Activated naive CD8-positive, alpha-beta T cell treated with anti-CD3 and anti-CD28 coated beads for 36 hours (primary cell): ENCODE measurements around the gene ATG9A. TPM values are rescaled to one million over a fixed set of nuclear protein-coding genes. Genes with fewer than 3 reads are reported as not detected.

Experiments
- DNase-seq: peaks from one replicate; pipeline ENCODE4 v3.0.0; 2021
- H3K27ac Mint-ChIP-seq: one replicate; pipeline ENCODE4 v1.8.0; 2022; ENCODE audit warnings: mild to moderate bottlenecking, moderate library complexity, mixed read lengths
- H3K27me3 Mint-ChIP-seq: one replicate; pipeline ENCODE4 v1.8.0; 2022; ENCODE audit warnings: mild to moderate bottlenecking, mixed read lengths
- H3K36me3 Mint-ChIP-seq: one replicate; pipeline ENCODE4 v1.8.0; 2021; ENCODE audit warnings: mild to moderate bottlenecking, mixed read lengths
- H3K4me1 Mint-ChIP-seq: one replicate; pipeline ENCODE4 v1.8.0; 2021; ENCODE audit warnings: mixed read lengths
- H3K4me3 Mint-ChIP-seq: one replicate; pipeline ENCODE4 v1.8.0; 2022; ENCODE audit warnings: mild to moderate bottlenecking, moderate library complexity, mixed read lengths
- H3K9me3 Mint-ChIP-seq: one replicate; pipeline ENCODE4 v1.8.0; 2022; ENCODE audit warnings: mixed read lengths
- total RNA-seq, 2 experiments: library from RNA; stranded (reverse); gene quantifications; one replicate each; pipeline ENCODE4 v1.2.3, GENCODE V29; 2021

ATG9A gene, protein sequence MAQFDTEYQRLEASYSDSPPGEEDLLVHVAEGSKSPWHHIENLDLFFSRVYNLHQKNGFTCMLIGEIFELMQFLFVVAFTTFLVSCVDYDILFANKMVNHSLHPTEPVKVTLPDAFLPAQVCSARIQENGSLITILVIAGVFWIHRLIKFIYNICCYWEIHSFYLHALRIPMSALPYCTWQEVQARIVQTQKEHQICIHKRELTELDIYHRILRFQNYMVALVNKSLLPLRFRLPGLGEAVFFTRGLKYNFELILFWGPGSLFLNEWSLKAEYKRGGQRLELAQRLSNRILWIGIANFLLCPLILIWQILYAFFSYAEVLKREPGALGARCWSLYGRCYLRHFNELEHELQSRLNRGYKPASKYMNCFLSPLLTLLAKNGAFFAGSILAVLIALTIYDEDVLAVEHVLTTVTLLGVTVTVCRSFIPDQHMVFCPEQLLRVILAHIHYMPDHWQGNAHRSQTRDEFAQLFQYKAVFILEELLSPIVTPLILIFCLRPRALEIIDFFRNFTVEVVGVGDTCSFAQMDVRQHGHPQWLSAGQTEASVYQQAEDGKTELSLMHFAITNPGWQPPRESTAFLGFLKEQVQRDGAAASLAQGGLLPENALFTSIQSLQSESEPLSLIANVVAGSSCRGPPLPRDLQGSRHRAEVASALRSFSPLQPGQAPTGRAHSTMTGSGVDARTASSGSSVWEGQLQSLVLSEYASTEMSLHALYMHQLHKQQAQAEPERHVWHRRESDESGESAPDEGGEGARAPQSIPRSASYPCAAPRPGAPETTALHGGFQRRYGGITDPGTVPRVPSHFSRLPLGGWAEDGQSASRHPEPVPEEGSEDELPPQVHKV
- 10 to 100 TPM; 47.1 to 55.0 TPM for total RNA-seq

DNA sequence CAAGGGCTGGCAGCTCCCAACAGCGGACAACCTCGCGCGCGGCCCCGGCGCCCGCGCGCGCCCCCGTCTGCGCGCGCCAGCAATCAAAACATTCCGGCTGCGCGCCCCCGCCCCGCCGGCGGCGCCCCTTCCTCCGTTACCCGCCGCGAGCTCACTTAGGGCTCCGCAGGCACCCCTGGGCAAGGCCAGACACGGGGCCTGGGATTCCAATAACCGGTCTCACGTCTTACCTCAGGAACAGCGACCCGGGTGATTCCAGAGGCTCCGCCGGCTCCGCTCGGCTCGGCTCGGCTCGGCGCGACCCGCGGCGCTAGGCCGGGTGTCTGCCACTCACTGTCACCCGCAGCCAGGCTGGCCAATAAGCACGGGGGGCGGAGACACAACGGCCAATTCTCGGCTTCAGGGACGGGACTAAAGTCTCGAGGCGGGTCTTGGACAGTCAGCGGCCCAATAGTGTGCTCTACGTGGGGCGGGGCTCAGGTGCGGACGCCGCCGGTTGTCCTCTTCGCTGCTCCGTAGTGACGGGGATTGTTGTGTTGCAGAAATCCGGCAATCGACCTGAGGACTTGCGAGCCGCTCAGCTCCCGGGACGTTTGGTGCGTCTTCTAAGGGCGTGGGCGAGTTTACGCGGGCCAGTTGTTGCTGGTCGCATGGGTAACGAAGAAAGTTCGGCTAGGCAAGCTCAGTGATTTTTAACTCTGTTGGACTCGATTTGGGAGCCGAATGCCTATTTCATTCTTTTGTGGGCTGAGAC is at the start of gene ATG9A, which contains the start of gene ANKZF1:
Gene ATG9A, minus strand, starts transcription at position 332 of the 754 bp plus-strand sequence. CDS start 1,612 bp downstream, outside the sequence.
Gene ANKZF1, plus strand, starts transcription at position 502 of the 754 bp plus-strand sequence. CDS start 452 bp downstream, outside the sequence.
- H3K27me3 Mint-ChIP-seq = no peaks in the 10 kb centered on the region
- peaks cover 58% of the 10 kb centered on the region for H3K36me3 Mint-ChIP-seq
- no peaks in the 10 kb centered on the region for H3K9me3 Mint-ChIP-seq
- peak within 1 kb of the TSS; percentile 98 for H3K4me3 Mint-ChIP-seq
- peaks cover 36% of the 10 kb centered on the region for H3K4me1 Mint-ChIP-seq
- DNase-seq = peak; percentile 99
- H3K27ac Mint-ChIP-seq = peak within 1 kb of the TSS; percentile 100

DNA sequence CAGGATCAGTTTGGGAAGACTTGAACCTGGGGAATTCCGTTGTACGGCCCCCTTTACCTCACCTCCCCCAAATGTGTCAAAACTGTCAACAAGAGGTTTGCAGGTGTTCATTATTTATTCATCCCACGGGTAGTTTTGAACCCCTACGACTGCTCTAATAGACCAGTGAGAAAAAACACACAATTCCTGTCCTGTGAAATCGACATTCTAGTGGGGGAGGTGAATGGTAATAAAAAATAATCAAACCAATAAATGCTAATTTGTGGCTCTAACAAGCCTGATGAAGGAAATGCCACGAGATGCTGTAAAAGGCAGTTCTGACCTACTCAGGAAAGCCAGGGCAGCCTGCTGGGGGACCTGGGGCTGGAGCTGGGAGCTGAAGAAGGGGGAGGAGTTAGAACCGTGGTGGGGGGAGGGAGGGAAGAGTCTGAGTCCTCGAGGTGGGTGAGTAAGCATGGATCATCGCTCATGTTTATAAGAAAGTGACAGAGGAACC is 49.3 kb upstream of the ATG9A start:
- H3K9me3 Mint-ChIP-seq = no peaks in the 10 kb centered on the region
- H3K4me1 Mint-ChIP-seq = peaks cover 43% of the 10 kb centered on the region
- H3K27ac Mint-ChIP-seq = peak overlapping the region; percentile 92
- no peak for DNase-seq
- peaks cover 15% of the 10 kb centered on the region for H3K36me3 Mint-ChIP-seq
- peak overlapping the region; percentile 78 for H3K4me3 Mint-ChIP-seq
- no peaks in the 10 kb centered on the region for H3K27me3 Mint-ChIP-seq

DNA sequence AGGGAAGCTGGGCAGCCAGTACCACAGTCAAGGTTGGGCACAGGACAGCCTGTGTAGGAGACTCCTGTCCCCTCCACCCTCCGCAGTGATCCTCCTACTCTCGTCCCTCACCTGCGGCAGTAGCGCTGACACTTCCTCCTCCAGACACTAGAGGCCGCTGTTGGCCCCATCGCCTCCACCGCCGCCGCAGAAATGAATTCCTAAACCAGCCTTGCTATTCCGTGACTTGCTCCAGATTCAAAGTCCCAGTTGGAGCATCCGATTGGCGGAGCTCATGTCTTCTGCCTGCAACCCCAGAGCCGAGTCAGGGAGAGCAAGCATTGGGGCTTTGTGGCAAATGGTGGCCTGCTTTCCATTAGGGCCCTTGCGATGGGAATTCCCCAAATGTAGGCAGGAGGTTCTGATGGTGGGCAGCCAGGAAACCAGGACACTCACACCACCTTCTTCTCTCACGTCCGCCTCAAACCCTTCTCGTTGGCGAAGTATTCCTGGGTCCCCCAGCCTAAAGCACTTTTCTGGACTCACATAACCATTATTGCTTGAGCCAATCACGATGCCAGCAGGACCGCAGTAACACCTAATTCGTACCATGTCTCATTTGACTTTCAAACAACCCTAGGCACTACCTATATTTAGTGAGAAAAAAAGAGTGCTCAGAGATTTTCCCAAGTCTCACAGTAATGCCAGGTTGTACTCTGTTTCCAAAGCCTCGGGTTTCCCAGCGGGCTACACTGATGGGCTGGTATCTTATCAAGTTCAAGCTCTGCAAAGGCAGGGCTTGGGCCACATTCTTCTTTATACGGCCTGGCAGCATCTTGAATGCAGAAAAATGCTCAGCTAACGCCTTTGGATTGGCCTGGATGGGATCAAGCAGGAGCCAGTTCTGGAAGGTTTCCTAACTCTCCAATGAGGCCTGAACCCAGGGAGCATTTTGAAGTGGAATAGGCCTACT is 48.5 kb upstream of the ATG9A start:
- H3K4me3 Mint-ChIP-seq = peak overlapping the region; percentile 78
- peaks cover 43% of the 10 kb centered on the region for H3K4me1 Mint-ChIP-seq
- peaks cover 12% of the 10 kb centered on the region for H3K36me3 Mint-ChIP-seq
- H3K27ac Mint-ChIP-seq = peak overlapping the region; percentile 92
- H3K27me3 Mint-ChIP-seq = no peaks in the 10 kb centered on the region
- no peaks in the 10 kb centered on the region for H3K9me3 Mint-ChIP-seq
- peak; percentile 74 for DNase-seq

DNA sequence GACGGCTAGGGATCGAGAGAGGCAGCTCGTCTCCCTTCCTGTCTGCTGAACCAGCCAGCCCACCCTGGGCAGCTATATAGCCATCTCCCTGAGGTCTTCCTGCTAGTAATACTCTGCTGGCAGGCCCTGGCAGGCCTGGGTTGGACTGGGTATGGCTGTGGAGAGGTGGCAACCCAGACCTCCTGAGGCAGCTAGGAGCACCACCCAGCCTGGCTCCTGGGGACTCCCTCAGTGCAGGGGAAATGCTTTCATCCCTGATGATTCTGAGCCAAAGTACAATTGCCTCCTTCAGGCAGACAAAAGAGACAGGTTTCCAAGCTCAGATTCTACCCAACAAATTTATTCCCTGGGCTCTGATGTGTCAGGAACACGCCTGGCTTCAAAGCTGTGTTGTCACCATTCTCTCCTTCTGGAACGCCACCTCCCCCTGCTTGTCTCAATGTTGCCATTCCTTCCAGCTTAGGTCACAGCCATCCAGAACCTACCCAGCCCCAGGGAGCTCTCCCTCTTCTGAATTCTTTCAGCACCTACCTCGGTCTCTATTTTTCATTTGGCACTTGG is 45.0 kb upstream of the ATG9A start:
- no peak for DNase-seq
- H3K36me3 Mint-ChIP-seq = no peaks in the 10 kb centered on the region
- H3K27ac Mint-ChIP-seq = no peak overlapping the region
- peaks cover 19% of the 10 kb centered on the region for H3K4me1 Mint-ChIP-seq
- H3K9me3 Mint-ChIP-seq = no peaks in the 10 kb centered on the region
- no peak overlapping the region for H3K4me3 Mint-ChIP-seq
- H3K27me3 Mint-ChIP-seq = no peaks in the 10 kb centered on the region

DNA sequence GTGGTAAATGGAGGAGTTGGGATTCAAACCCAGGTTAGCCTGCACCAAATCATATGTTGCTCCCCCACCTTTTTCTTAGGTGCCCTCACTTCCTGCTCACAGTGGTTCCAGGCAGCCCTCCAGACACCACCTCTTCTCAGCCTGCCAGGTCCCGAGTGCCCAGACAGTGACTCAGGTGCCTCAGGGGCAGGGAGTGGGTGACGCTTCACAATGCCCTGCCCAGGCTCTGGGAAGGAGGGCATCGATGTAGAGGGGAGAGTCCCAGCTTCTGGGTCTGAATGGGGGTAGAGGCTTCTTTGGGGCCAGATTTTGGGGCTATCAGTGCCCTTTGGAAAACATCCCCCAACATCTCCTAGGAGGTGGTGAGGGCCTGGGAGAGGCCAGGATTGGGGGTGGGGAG is 44.5 kb upstream of the ATG9A start:
- H3K27ac Mint-ChIP-seq = no peak overlapping the region
- H3K36me3 Mint-ChIP-seq = no peaks in the 10 kb centered on the region
- H3K9me3 Mint-ChIP-seq = no peaks in the 10 kb centered on the region
- no peak overlapping the region for H3K4me3 Mint-ChIP-seq
- peaks cover 19% of the 10 kb centered on the region for H3K4me1 Mint-ChIP-seq
- no peak for DNase-seq
- no peaks in the 10 kb centered on the region for H3K27me3 Mint-ChIP-seq

DNA sequence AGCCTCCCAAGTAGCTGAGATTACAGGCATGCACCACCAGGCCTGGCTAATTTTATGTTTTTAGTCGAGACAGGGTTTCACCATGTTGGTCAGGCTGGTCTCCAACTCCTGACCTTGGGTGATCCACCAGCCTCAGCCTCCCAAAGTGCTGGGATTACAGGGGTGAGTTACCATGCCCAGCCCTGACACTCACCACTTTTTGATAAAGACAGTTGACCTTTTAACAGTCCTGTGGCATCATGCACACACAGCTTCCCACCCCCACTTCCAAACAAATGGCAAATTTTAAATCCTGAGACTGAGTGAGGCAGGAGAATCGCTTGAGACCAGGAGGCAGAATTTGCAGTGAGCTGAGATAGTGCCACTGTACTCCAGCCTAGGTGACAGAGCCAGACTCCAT is 43.6 kb upstream of the ATG9A start:
- Mint-ChIP-seq H3K27me3 (no peaks in the 10 kb centered on the region), H3K27ac (no peak overlapping the region), H3K36me3 (no peaks in the 10 kb centered on the region), H3K9me3 (no peaks in the 10 kb centered on the region), H3K4me3 (no peak overlapping the region), H3K4me1 (peaks cover 9% of the 10 kb centered on the region)
- no peak for DNase-seq

DNA sequence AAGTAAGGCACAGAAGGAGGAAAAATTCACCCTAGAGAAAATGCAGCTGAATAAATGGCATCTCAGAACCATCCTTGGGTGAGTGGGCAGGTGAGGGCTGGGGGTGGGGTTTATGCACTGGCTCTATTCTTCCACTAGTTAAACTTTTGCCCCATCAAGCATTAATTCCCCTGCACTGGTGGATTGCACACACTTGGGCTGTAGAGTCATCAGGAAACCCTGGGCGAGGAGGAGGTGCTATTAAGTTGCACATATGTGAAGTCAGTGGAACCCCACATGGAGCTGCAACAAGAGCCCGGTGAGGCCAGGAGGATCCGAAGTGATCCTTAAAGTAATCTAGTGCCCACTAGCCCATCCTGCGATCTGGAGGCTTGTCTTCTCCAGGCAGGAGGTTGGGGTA is 42.9 kb upstream of the ATG9A start:
- no peak overlapping the region for H3K27ac Mint-ChIP-seq
- H3K4me1 Mint-ChIP-seq = peaks cover 3% of the 10 kb centered on the region
- H3K9me3 Mint-ChIP-seq = no peaks in the 10 kb centered on the region
- H3K4me3 Mint-ChIP-seq = no peak overlapping the region
- H3K27me3 Mint-ChIP-seq = no peaks in the 10 kb centered on the region
- no peaks in the 10 kb centered on the region for H3K36me3 Mint-ChIP-seq
- no peak for DNase-seq

DNA sequence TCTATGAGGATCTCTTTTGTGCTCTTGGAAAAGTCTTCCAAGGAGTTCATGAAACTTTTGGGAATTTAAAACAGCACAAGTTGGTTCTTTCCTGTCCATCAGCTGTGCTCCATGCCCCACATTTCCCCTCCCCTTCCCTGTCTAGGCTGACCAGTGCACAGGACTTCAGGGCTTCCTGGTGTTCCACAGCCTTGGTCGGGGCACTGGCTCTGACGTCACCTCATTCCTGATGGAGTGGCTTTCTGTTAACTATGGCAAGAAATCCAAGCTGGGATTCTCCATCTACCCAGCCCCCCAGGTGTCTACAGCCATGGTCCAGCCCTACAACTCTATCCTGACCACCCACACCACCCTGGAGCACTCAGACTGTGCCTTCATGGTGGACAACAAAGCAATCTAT is 41.6 kb upstream of the ATG9A start:
- H3K36me3 Mint-ChIP-seq = no peaks in the 10 kb centered on the region
- no peaks in the 10 kb centered on the region for H3K9me3 Mint-ChIP-seq
- no peak overlapping the region for H3K27ac Mint-ChIP-seq
- DNase-seq = no peak
- no peaks in the 10 kb centered on the region for H3K27me3 Mint-ChIP-seq
- H3K4me1 Mint-ChIP-seq = peaks cover 2% of the 10 kb centered on the region
- H3K4me3 Mint-ChIP-seq = no peak overlapping the region

DNA sequence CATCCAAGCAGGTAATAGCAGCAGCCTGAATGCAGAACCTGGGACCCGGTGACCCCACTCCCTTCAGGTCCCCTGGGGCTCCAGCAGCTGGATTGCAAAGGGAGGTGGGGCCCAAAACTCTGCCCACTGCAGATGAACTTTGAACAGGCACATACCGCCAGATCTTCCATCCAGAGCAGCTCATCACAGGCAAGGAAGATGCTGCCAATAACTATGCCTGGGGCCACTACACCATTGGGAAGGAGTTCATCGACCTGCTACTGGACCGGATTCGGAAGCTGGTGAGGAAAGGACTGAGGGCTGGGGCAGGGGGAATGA is 40.6 kb upstream of the ATG9A start:
- Mint-ChIP-seq H3K4me1 (peaks cover 2% of the 10 kb centered on the region), H3K4me3 (no peak overlapping the region), H3K9me3 (no peaks in the 10 kb centered on the region), H3K36me3 (no peaks in the 10 kb centered on the region), H3K27me3 (no peaks in the 10 kb centered on the region), H3K27ac (no peak overlapping the region)
- DNase-seq = no peak

DNA sequence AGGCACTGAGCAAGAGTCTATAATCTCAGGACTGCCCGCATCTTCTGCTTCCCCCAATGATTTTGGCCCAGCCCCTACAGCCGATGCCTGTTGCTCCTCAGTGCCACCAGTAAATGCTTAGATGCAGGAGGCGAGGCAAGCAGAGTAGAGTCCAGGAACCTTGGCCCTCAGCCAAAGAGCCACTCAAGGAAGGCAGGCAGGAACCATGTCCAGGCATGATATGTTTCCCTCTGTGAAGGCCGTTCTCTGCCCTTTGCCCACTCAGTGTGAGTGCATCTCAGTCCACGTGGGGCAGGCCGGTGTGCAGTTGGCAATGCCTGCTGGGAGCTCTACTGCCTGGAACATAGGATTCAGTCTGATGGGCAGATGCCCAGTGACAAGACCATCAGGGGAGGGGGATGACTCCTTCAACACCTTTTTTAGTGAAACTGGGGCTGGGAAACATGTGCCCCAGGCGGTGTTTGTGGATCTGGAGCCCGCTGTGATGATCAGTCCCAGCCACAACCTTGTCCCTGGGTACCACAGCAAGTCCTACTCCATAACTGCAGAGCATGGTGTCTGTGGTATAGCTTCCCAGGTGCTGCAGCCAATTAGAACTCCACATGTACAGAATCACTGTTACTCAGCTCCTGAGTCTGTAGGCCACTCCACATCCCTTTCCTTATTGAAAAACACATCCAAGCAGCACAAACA is 40.1 kb upstream of the ATG9A start:
- Mint-ChIP-seq H3K4me1 (peaks cover 2% of the 10 kb centered on the region), H3K27me3 (no peaks in the 10 kb centered on the region), H3K27ac (no peak overlapping the region), H3K4me3 (no peak overlapping the region), H3K36me3 (no peaks in the 10 kb centered on the region), H3K9me3 (no peaks in the 10 kb centered on the region)
- no peak for DNase-seq

DNA sequence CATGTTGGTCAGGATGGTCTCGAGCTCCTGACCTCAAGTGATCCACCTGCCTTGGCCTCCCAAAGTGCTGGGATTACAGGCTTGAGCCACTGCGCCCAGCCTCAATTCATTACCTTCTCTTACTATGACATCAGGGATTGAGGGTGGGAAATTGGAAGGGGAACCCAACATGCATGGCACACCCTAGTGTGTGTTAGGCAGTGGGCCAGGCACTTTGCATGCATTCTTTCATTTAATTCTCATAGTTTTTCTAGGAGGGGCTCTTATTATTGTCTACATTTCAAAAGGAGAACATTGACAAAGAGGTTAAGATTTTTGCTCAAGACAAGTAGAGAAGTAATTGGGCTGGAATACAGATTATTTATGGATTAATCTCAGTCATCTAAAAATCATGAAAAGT is 38.9 kb upstream of the ATG9A start:
- Mint-ChIP-seq H3K27me3 (no peaks in the 10 kb centered on the region), H3K36me3 (no peaks in the 10 kb centered on the region), H3K9me3 (no peaks in the 10 kb centered on the region), H3K27ac (no peak overlapping the region), H3K4me3 (no peak overlapping the region), H3K4me1 (peaks cover 2% of the 10 kb centered on the region)
- DNase-seq = no peak

DNA sequence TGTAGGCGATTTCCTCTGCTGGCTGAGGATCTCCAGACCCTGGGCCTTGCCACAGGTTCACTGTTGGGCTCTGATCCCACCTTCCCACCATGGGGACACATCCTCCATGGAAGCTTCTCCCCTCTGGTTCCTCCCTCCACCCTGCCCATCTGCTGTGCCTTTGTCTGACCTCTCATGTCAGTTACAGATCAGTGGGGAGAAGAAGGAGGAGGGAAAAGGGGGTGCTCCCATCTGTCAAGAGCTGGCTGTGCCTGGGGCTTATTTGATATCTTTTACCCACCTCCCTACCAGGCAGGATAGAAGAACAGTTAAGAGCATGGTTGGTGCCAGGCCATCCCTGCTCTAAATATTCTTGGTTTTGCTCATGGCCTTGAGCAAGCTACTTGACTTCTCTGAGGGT is 37.5 kb upstream of the ATG9A start:
- no peak for DNase-seq

DNA sequence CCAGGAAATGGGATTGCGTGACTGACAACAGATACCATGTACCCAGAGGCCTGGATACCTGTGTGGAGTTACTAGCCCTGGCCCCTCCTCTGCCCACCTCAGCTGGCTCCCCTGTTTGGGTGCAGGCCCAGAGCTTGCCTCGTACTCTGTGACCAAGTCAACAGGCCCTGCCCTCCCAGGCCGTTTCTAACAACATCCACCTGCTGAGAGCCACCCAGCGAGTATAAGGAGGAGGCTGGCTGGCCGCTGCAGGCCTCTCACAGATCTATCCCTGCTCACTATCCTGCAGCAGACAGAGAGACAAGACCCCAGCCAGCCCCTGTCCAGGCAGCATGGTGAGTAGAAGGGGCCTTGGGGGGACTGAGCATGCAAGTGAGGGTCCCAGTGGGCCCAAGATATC is 36.8 kb upstream of the ATG9A start:
- no peaks in the 10 kb centered on the region for H3K36me3 Mint-ChIP-seq
- peaks cover under 1% of the 10 kb centered on the region for H3K4me1 Mint-ChIP-seq
- H3K4me3 Mint-ChIP-seq = no peak overlapping the region

More for the DNA sequence above, 37.5 kb upstream of the ATG9A start:
- Mint-ChIP-seq H3K4me1 (no peaks in the 10 kb centered on the region), H3K9me3 (no peaks in the 10 kb centered on the region), H3K27me3 (no peaks in the 10 kb centered on the region), H3K4me3 (no peak overlapping the region), H3K27ac (no peak overlapping the region), H3K36me3 (no peaks in the 10 kb centered on the region)

More for the DNA sequence above, 36.8 kb upstream of the ATG9A start:
- Mint-ChIP-seq H3K9me3 (no peaks in the 10 kb centered on the region), H3K27me3 (no peaks in the 10 kb centered on the region), H3K27ac (no peak overlapping the region)
- no peak for DNase-seq
